GM10847 (cell line): ENCODE results near the gene CES3.

Source experiments
- POLR2A ChIP-seq: IDR thresholded peaks from 2 replicates; pipeline ENCODE4 v1.6.1; 2011; ENCODE audit not compliant: insufficient read length; ENCODE audit errors: extremely low read depth

Gene CES3

GRCh38 chr16:66961065-66961744, at the start of gene CES3:
Gene CES3 (plus strand): TSS chr16:66961266. CDS start chr16:66961308, 42 bp downstream.
- TF ChIP-seq POLR2A: no peak

- TF ChIP-seq POLR2A: no peak
Observed at GRCh38 chr16:66911801-66912200, 49.3 kb upstream of the CES3 start.

- TF ChIP-seq POLR2A: no peak
Observed at GRCh38 chr16:66913081-66913480, 48.0 kb upstream of the CES3 start.

- TF ChIP-seq POLR2A: no peak
Observed at GRCh38 chr16:66913711-66914110, 47.4 kb upstream of the CES3 start.

DNA sequence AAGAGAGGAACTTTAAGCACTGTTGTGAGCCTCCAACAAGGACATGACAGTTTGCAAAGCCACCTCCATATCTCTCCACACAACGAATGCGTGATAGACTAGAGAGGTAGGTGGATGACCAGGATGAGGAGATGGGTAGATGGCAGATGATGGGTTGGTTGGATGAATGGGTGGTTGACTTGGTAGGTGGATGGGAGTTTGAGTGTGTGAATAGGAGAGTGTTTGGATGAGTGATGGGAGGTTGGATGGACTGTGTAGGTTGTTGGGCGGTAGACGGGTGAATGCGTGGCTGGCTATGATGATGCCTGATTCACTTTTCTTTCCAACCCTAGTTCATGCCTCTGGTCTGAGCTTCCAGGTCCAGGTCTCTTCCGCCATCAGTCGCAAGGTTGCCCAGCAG, 46.5 kb upstream of the CES3 start:
- no peak for TF ChIP-seq POLR2A

- TF ChIP-seq POLR2A: no peak
Observed at GRCh38 chr16:66915041-66915440, 46.0 kb upstream of the CES3 start.

DNA sequence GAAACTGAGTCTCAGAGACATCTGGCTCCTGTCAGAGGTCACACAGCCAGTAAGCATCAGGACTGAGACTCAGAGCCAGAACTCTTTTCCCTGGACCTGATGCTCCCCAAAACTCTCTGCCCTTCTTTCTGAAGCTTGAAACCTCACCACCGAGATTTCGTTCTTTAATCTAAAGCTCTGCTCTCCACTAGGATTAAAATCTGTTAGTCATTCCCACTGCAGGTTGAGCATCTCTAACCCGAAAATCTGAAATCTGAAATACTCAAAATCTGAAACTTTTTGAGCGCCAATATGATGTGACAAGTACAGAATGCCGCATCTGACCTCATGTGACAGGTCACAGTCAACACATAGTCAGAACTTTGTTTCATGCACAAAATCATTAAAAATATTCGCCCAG, 44.5 kb upstream of the CES3 start:
- no peak for TF ChIP-seq POLR2A

GRCh38 chr16:66917741-66918140, 43.3 kb upstream of the CES3 start:
- no peak for TF ChIP-seq POLR2A

- no peak for TF ChIP-seq POLR2A
Observed at GRCh38 chr16:66918355-66918754, 42.7 kb upstream of the CES3 start.

DNA sequence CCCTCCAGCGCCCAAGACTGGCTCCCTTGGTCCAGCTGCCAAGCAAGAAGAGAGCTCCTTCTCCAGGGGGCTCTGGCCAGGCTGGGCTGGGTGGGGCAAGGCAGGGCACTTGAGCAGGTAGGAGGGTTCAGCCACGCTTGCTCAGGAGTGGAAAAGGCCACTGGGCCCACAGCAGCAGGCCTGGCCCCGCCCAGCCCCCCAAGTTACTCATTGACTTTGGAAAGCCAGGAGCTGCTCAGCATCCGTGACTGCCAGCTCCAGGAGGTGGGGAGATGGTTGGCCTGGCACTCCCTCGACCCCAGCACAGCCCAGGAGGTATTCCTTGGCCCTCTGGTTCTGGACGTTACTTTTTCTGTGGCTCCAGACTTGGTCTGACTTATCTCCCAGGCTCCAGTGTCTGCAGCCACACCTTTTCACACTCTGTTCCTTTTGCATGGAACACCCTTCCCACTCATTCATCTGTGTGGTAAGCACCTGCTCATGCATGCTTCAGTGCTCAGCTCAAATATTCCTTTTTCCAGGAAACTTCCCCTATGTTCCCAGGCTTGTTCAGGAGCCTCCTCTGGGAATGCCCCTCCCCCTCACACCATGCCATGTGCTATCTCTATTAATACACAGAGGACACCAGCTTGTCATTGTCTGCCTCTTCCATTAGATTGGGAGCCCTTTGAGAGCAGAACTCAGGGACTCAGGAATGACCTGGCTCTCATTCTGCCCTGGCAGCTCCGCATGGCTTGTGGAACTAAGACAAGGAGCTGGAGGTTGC, 42.1 kb upstream of the CES3 start, which contains the start of gene CDH16:
CDH16 (minus strand) TSS at position 83 of the 766 bp plus-strand sequence. CDS start 820 bp downstream, outside the sequence.
- no peak for TF ChIP-seq POLR2A

DNA sequence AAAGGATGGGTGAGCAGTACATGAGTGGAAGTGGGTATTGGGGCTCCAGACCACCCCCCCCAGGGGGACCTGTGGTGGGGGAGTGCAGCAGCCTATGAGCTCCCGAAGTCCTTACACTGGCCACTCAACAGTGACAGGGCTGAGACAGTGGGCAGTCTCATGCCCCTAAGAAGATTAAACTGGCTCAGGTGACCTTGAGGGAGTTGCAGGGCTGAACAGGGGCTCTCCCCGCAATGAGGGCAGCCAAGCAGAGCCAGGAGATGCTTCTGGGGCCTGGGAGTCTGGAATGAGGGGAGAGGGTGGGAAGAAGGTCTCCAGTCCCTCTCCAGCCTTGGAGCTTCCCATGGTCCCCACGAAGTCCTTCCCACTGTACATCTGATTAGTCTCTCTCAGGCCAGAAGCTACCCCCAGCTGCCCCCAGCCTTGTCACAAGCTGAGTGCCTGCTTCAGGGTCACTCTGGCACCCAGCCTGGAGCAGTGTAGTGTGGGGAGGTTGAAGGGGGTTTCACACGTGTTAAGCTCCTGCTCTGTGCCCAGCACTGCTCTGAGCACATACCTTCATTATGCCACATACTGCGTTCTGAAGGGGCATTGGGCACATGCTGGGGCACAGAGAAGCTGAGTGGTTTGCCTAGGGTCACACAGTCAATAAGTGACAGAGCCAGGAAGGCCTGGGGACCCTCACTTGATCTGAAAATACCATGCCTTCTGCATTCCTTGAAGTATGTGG, 41.3 kb upstream of the CES3 start:
- no peak for TF ChIP-seq POLR2A

- no peak for TF ChIP-seq POLR2A
Observed at GRCh38 chr16:66920299-66920590, 40.8 kb upstream of the CES3 start.

DNA sequence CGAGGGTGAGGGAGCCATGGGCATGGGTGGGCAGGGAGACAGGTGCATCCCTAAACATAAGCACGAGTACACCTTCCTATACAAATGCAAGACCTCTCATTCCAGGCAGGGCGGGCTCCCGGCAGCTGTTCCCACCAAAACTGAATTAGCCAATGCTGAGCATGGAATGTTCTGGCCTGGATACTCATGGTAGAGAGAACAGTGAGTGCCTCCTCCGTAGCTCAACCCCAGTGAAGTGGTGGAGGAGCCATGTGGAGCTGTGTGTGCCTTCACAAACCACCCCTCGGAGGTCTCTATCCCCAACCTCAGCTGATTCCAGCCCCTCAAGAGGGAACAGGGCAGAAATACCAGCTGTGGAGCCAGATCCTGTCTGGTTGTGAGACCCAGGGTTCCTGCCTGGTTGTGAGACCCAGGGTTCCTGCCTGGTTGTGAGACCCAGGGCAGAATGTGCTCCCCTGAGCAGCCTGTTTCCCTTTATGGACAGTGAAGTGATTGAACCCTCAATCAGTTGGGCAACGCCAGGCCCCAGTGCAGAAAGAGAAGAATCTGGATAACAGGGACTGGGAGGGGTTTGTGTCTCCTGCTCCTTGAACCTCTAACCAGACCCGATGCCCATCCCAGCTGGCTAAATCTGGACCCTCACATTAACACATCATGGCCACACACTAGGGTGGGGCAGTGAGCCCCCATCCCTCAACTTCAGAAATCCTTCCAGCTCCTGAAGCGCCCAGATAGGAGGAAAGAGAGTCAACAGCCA, 40.0 kb upstream of the CES3 start:
- TF ChIP-seq POLR2A: no peak

DNA sequence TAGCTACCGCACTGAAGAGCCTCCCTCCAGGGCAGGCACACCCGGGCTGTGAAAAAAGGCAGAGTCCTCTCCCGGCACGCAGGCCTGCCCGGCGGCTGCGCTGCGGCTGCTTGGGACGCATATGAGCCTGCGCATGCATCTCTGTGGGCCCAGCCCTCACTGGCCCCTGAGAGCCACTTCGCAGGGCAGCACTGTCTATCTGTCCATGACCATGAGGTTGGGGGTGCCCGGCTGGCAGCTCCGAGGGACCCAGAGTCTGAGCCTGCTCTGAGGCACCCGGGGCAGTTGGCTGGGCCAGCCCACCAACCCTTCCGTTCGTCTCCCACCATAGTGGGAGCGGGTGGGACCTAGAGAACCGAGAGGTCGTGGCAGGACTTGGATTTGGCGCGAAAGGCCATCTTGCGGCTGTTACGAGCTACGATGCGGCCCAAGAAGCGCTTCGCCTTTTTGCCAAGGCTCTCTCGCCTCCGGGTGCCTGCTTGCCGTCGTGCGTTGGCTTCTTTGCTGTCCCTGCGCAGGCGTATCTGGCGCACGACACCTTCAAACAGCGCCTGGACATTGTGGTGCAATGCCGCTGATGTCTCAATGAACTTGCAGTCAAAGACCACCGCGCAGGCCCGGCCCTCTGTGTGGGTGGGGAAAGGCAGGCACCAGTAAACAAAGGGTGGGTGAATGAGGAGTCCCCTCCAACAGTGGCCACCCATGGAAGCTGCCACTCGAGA, 39.2 kb upstream of the CES3 start:
- no peak for TF ChIP-seq POLR2A
